ENCODE measurements around the gene SSH2.
A peak's percentile ranks its signal among the peaks of the same experiment; 100 is the strongest.

Gene SSH2

DNA sequence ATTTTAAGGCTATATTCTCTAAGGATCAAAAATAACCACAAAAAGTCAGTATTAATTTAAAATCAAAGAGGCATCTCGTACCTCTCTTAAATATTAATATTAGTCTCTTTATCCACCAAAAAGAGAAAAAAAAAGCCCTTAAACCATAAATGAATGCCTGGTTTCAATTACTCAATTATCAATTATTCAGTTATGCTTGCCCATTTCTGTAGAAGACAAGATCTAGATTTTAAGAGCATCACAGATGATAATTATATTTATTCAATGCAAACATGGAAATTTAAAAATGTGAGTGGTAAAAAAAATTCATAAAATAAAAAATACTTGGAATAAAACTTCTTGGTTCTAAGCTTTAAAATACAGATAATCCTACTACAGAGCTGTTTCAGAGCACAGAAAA, 181.6 kb downstream of the SSH2 start:
- TF ChIP-seq ZNF565 (CRISPR knock-in tag; conservative IDR thresholded peaks at IDR 0.05; ENCODE audit: low read depth) (no peak), TCF4 (CRISPR knock-in tag; IDR thresholded peaks at IDR 0.05; ENCODE audit: borderline replicate concordance) (peak; percentile 93)
- TF ChIP-seq, protein P1, sequence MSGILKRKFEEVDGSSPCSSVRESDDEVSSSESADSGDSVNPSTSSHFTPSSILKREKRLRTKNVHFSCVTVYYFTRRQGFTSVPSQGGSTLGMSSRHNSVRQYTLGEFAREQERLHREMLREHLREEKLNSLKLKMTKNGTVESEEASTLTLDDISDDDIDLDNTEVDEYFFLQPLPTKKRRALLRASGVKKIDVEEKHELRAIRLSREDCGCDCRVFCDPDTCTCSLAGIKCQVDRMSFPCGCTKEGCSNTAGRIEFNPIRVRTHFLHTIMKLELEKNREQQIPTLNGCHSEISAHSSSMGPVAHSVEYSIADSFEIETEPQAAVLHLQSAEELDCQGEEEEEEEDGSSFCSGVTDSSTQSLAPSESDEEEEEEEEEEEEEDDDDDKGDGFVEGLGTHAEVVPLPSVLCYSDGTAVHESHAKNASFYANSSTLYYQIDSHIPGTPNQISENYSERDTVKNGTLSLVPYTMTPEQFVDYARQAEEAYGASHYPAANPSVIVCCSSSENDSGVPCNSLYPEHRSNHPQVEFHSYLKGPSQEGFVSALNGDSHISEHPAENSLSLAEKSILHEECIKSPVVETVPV (CRISPR knock-in tag; IDR thresholded peaks at IDR 0.05), result 0 out of 2 replicates have a peak, but pooled peaks have one; percentile 25
- ATAC-seq, result no peak

- no peak for ATAC-seq
- TF ChIP-seq TSHZ2 (CRISPR knock-in tag; IDR thresholded peaks at IDR 0.05) (peak; percentile 61; the same call in 1 of the 2 replicates), ZC3H10 (CRISPR knock-in tag; IDR thresholded peaks at IDR 0.05) (no peak), TCF4 (CRISPR knock-in tag; IDR thresholded peaks at IDR 0.05; ENCODE audit: borderline replicate concordance) (peak; percentile 80; the same call in 1 of the 2 replicates)
These were observed 182.4 kb downstream of the SSH2 start for GRCh38 chr17:29747660-29748059.

- ATAC-seq, result no peak
- no peak for TF ChIP-seq ARNTL (CRISPR knock-in tag; IDR thresholded peaks at IDR 0.05; ENCODE audit: borderline replicate concordance, low read depth)
- TF ChIP-seq, protein P2, sequence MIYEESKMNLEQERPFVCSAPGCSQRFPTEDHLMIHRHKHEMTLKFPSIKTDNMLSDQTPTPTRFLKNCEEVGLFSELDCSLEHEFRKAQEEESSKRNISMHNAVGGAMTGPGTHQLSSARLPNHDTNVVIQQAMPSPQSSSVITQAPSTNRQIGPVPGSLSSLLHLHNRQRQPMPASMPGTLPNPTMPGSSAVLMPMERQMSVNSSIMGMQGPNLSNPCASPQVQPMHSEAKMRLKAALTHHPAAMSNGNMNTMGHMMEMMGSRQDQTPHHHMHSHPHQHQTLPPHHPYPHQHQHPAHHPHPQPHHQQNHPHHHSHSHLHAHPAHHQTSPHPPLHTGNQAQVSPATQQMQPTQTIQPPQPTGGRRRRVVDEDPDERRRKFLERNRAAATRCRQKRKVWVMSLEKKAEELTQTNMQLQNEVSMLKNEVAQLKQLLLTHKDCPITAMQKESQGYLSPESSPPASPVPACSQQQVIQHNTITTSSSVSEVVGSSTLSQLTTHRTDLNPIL (CRISPR knock-in tag; IDR thresholded peaks at IDR 0.05; ENCODE audit: low read depth), result no peak
- no peak for TF ChIP-seq ZNF70 (CRISPR knock-in tag; IDR thresholded peaks at IDR 0.05)
- TF ChIP-seq CSDC2 (CRISPR knock-in tag; IDR thresholded peaks at IDR 0.05), result no peak
- no peak for TF ChIP-seq ZFP30 (CRISPR knock-in tag; IDR thresholded peaks at IDR 0.05)
- no peak for TF ChIP-seq TSHZ2 (CRISPR knock-in tag; IDR thresholded peaks at IDR 0.05)
- no peak for TF ChIP-seq OSR1 (CRISPR knock-in tag; IDR thresholded peaks at IDR 0.05)
- no peak for TF ChIP-seq RARB (CRISPR knock-in tag; IDR thresholded peaks at IDR 0.05)
- no peak for TF ChIP-seq ISL1 (CRISPR knock-in tag; IDR thresholded peaks at IDR 0.05)
- TF ChIP-seq SNAI2 (CRISPR knock-in tag; IDR thresholded peaks at IDR 0.05), result no peak
- TF ChIP-seq ZC3H10 (CRISPR knock-in tag; IDR thresholded peaks at IDR 0.05), result no peak
- no peak for TF ChIP-seq BACH2 (CRISPR knock-in tag; IDR thresholded peaks at IDR 0.05; ENCODE audit: borderline replicate concordance)
- TF ChIP-seq ZFP3 (CRISPR knock-in tag; IDR thresholded peaks at IDR 0.05), result no peak
- TF ChIP-seq TOX (CRISPR knock-in tag; IDR thresholded peaks at IDR 0.05; ENCODE audit: borderline replicate concordance), result no peak
- TF ChIP-seq ZNF565 (CRISPR knock-in tag; conservative IDR thresholded peaks at IDR 0.05; ENCODE audit: low read depth), result no peak
- TF ChIP-seq GLIS3 (CRISPR knock-in tag; IDR thresholded peaks at IDR 0.05), result no peak
- TF ChIP-seq PPARA (CRISPR knock-in tag; IDR thresholded peaks at IDR 0.05; ENCODE audit: borderline replicate concordance), result no peak
- no peak for TF ChIP-seq ZNF8 (CRISPR knock-in tag; IDR thresholded peaks at IDR 0.05)
- TF ChIP-seq TCF4 (CRISPR knock-in tag; IDR thresholded peaks at IDR 0.05; ENCODE audit: borderline replicate concordance), result no peak
- TF ChIP-seq, protein P3, sequence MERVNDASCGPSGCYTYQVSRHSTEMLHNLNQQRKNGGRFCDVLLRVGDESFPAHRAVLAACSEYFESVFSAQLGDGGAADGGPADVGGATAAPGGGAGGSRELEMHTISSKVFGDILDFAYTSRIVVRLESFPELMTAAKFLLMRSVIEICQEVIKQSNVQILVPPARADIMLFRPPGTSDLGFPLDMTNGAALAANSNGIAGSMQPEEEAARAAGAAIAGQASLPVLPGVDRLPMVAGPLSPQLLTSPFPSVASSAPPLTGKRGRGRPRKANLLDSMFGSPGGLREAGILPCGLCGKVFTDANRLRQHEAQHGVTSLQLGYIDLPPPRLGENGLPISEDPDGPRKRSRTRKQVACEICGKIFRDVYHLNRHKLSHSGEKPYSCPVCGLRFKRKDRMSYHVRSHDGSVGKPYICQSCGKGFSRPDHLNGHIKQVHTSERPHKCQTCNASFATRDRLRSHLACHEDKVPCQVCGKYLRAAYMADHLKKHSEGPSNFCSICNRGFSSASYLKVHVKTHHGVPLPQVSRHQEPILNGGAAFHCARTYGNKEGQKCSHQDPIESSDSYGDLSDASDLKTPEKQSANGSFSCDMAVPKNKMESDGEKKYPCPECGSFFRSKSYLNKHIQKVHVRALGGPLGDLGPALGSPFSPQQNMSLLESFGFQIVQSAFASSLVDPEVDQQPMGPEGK (CRISPR knock-in tag; IDR thresholded peaks at IDR 0.05; ENCODE audit: borderline replicate concordance), result no peak
These were observed 183.4 kb downstream of the SSH2 start for GRCh38 chr17:29746669-29747068.
